OCI-LY1 (cell line): ENCODE data around the gene FOXE3.

Source experiments
- H2AFZ ChIP-seq: fragments of 200-600 bp; sonication (generic), shearing (Covaris generic); 2 replicates; pipeline ENCODE4 v1.6.0; 2014; ENCODE audit warnings: antibody characterized with exemption, mild to moderate bottlenecking, low read length
- H3F3A ChIP-seq: fragments of 200-600 bp; sonication (generic), shearing (Covaris generic); 2 replicates; pipeline ENCODE4 v1.6.0; 2014; ENCODE audit warnings: mild to moderate bottlenecking, antibody characterized with exemption, low read length, moderate library complexity; ENCODE audit not compliant: insufficient read depth
- H3K27ac ChIP-seq: fragments of 200-600 bp; sonication (generic); 2 replicates; pipeline ENCODE4 v1.5.1; 2014; ENCODE audit warnings: low read length, mixed run types, mild to moderate bottlenecking, low read depth; ENCODE audit not compliant: poor library complexity, severe bottlenecking
- H3K27me3 ChIP-seq: fragments of 200-600 bp; sonication (generic); 2 replicates; pipeline ENCODE4 v1.6.0; 2014; ENCODE audit warnings: antibody characterized with exemption, mild to moderate bottlenecking, low read length, moderate library complexity; ENCODE audit not compliant: insufficient read depth
- H3K36me3 ChIP-seq: fragments of 200-600 bp; sonication (generic); 2 replicates; pipeline ENCODE4 v1.6.1; 2014; ENCODE audit warnings: mild to moderate bottlenecking, antibody characterized with exemption, low read length, moderate library complexity, mixed read lengths; ENCODE audit not compliant: insufficient read depth
- H3K4me1 ChIP-seq: fragments of 200-600 bp; sonication (generic); 2 replicates; pipeline ENCODE4 v1.5.1; 2014; ENCODE audit warnings: mild to moderate bottlenecking, low read length, moderate library complexity; ENCODE audit not compliant: insufficient read depth, severe bottlenecking
- H3K4me2 ChIP-seq: fragments of 200-600 bp; sonication (generic), shearing (Covaris generic); 2 replicates; pipeline ENCODE4 v1.6.1; 2014; ENCODE audit warnings: low read length
- H3K4me3 ChIP-seq: fragments of 200-600 bp; sonication (generic); 2 replicates; pipeline ENCODE4 v1.5.1; 2014; ENCODE audit warnings: low read length, low read depth, mild to moderate bottlenecking, mixed read lengths; ENCODE audit not compliant: poor library complexity, severe bottlenecking
- H3K79me2 ChIP-seq: fragments of 200-600 bp; shearing (Covaris generic); 2 replicates; pipeline ENCODE4 v1.6.1; 2016; ENCODE audit warnings: mixed run types, low read length, mixed read lengths; ENCODE audit not compliant: insufficient read depth
- H3K9ac ChIP-seq: fragments of 200-600 bp; sonication (generic), shearing (Covaris generic); 2 replicates; pipeline ENCODE4 v1.6.1; 2014; ENCODE audit warnings: mild to moderate bottlenecking, low read length, mixed read lengths
- H3K9me2 ChIP-seq: fragments of 200-600 bp; sonication (generic), shearing (Covaris generic); 2 replicates; pipeline ENCODE4 v1.6.1; 2014; ENCODE audit warnings: low read depth, mild to moderate bottlenecking, low read length, mixed read lengths
- H3K9me3 ChIP-seq: fragments of 200-600 bp; shearing (Covaris generic); 2 replicates; pipeline ENCODE4 v1.6.1; 2014; ENCODE audit warnings: low read length, mixed read lengths
- H4K20me1 ChIP-seq: fragments of 200-600 bp; sonication (generic), shearing (Covaris generic); 2 replicates; pipeline ENCODE4 v1.6.0; 2016; ENCODE audit warnings: mild to moderate bottlenecking, low read length; ENCODE audit not compliant: insufficient read depth
- EZH2 ChIP-seq: fragments of 200-600 bp; sonication (generic), shearing (Covaris generic); IDR thresholded peaks from 2 replicates; pipeline ENCODE4 v1.8.0; 2017; ENCODE audit warnings: borderline replicate concordance, mixed run types, mild to moderate bottlenecking, antibody characterized with exemption, low read length, moderate library complexity, mixed read lengths
- TF ChIP-seq, protein P1 (sequence below): fragments of 200-600 bp; sonication (generic), shearing (Covaris generic); IDR thresholded peaks from 2 replicates; pipeline ENCODE4 v1.5.1; 2017; ENCODE audit warnings: mild to moderate bottlenecking, antibody characterized with exemption, low read length, moderate library complexity, mixed read lengths

The FOXE3 gene

DNA sequence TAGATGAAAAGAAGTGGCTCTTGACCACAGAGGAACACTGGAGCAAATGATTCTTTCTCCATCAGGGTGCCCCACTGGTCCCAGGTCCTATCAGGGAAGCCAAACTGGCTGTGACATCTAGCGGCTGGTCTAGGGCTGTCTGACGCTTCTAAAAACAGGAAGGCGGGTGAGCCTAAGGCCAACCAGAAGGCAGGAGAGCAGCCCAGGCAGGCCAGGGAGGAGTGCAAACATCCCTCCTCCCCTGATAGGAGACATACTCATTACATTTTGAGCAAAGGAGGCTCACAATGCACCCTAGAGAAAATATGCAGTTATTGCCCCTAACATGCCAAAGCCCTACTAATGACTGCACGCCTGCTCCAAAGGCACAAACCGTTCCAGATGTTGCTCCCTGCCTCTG is 10.4 kb upstream of the FOXE3 start:
- H3K4me1 ChIP-seq, result no peaks in the 10 kb centered on the region
- H3F3A ChIP-seq, result no peaks in the 10 kb centered on the region
- no peaks in the 10 kb centered on the region for H3K79me2 ChIP-seq
- no peak overlapping the region for H3K4me2 ChIP-seq
- no peak overlapping the region for H3K27ac ChIP-seq
- no peaks in the 10 kb centered on the region for H4K20me1 ChIP-seq
- H3K27me3 ChIP-seq, result no peaks in the 10 kb centered on the region
- H3K9me2 ChIP-seq, result no peaks in the 10 kb centered on the region
- no peak overlapping the region for H2AFZ ChIP-seq
- H3K9me3 ChIP-seq, result no peaks in the 10 kb centered on the region
- H3K4me3 ChIP-seq, result no peak overlapping the region
- H3K36me3 ChIP-seq, result no peaks in the 10 kb centered on the region
- no peak for TF ChIP-seq EZH2
- TF ChIP-seq, protein P1, sequence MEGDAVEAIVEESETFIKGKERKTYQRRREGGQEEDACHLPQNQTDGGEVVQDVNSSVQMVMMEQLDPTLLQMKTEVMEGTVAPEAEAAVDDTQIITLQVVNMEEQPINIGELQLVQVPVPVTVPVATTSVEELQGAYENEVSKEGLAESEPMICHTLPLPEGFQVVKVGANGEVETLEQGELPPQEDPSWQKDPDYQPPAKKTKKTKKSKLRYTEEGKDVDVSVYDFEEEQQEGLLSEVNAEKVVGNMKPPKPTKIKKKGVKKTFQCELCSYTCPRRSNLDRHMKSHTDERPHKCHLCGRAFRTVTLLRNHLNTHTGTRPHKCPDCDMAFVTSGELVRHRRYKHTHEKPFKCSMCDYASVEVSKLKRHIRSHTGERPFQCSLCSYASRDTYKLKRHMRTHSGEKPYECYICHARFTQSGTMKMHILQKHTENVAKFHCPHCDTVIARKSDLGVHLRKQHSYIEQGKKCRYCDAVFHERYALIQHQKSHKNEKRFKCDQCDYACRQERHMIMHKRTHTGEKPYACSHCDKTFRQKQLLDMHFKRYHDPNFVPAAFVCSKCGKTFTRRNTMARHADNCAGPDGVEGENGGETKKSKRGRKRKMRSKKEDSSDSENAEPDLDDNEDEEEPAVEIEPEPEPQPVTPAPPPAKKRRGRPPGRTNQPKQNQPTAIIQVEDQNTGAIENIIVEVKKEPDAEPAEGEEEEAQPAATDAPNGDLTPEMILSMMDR, result no peak
- H3K9ac ChIP-seq, result no peak overlapping the region

DNA sequence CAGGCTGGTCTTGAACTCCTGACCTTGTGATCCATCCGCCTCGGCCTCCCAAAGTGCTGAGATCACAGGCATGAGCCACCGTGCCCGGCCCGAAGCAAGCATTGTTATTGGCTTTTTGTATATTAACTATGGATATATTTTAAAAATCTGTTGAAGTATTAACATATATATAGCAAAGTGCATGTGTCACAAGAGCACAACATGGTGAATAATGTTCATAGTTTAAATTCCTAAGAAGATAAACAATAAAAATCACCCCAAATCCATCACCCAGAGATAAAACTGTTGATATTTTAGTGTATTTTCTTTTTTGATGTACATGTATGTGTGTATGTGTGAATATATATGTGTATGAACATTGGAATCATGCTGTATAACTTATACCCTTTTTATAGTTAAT is 9.1 kb upstream of the FOXE3 start:
- H3K79me2 ChIP-seq, result no peaks in the 10 kb centered on the region
- no peak overlapping the region for H2AFZ ChIP-seq
- no peaks in the 10 kb centered on the region for H3F3A ChIP-seq
- no peak overlapping the region for H3K9ac ChIP-seq
- no peaks in the 10 kb centered on the region for H3K27me3 ChIP-seq
- H3K9me3 ChIP-seq, result no peaks in the 10 kb centered on the region
- H3K4me1 ChIP-seq, result no peaks in the 10 kb centered on the region
- H3K36me3 ChIP-seq, result no peaks in the 10 kb centered on the region
- H3K27ac ChIP-seq, result no peak overlapping the region
- no peak overlapping the region for H3K4me3 ChIP-seq
- H3K4me2 ChIP-seq, result no peak overlapping the region
- no peaks in the 10 kb centered on the region for H4K20me1 ChIP-seq
- no peaks in the 10 kb centered on the region for H3K9me2 ChIP-seq
- TF ChIP-seq, protein P1, result no peak
- TF ChIP-seq EZH2, result no peak

DNA sequence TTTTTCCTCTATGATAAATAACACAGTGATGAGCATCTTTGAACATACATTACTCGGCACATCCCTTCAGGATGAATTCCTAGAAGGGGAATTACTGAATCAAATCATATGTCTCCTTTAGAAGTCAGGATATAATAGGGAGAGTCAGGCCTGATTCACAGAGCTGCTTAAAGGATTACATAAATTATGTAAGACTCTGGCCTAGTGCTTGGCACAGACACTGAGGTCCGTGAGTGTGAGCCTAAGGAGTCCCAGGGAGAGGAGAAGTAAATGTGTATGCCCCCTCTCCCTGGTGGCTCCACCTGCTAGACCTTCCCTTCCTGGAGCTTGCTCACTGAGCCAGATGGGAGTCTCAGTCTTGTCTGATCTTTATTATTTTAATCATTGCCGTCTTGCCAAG is 8.6 kb upstream of the FOXE3 start:
- H3K79me2 ChIP-seq, result no peaks in the 10 kb centered on the region
- H3K9me3 ChIP-seq, result no peaks in the 10 kb centered on the region
- H2AFZ ChIP-seq, result no peak overlapping the region
- no peaks in the 10 kb centered on the region for H3F3A ChIP-seq
- TF ChIP-seq, protein P1, result no peak
- TF ChIP-seq EZH2, result no peak
- no peak overlapping the region for H3K4me2 ChIP-seq
- no peaks in the 10 kb centered on the region for H3K9me2 ChIP-seq
- H4K20me1 ChIP-seq, result no peaks in the 10 kb centered on the region
- no peak overlapping the region for H3K27ac ChIP-seq
- no peak overlapping the region for H3K9ac ChIP-seq
- H3K27me3 ChIP-seq, result no peaks in the 10 kb centered on the region
- no peaks in the 10 kb centered on the region for H3K36me3 ChIP-seq
- no peak overlapping the region for H3K4me3 ChIP-seq
- H3K4me1 ChIP-seq, result no peaks in the 10 kb centered on the region
